GM21526 (cell line): ENCODE data around the gene TAC1.
"Not testable (repeated sequence)": the region's sequence is repeated elsewhere in the genome, so short reads cannot be mapped to it uniquely, and the experiment has no call there.

Source experiments
- ATAC-seq: cut with Tn5 transposase; IDR thresholded peaks from one replicate; pipeline ENCODE4 v1.9.1; 2021; ENCODE audit warnings: moderate library complexity; ENCODE audit not compliant: unreplicated experiment, low FRiP score

TAC1 gene

GRCh38 chr7:97731736-97732564 is at the start of gene TAC1:
Gene TAC1, plus strand, starts transcription at chr7:97732086. Its CDS starts 527 bp downstream, at chr7:97732613.
- ATAC-seq, result no peak

- no peak for ATAC-seq
Measured at GRCh38 chr7:97685952-97686351, 45.9 kb upstream of the TAC1 start.

- ATAC-seq, result no peak
Measured at GRCh38 chr7:97693586-97693985, 38.3 kb upstream of the TAC1 start.

GRCh38 chr7:97694355-97694754 is 37.5 kb upstream of the TAC1 start:
- ATAC-seq, result no peak

GRCh38 chr7:97697396-97697795 is 34.5 kb upstream of the TAC1 start:
- no peak for ATAC-seq

GRCh38 chr7:97722386-97722785 is 9.5 kb upstream of the TAC1 start:
- no peak for ATAC-seq

GRCh38 chr7:97732565-97733275 is 834 bp downstream of the TAC1 start:
- ATAC-seq, result no peak

- no peak for ATAC-seq
Measured at GRCh38 chr7:97733276-97734161, 1.6 kb downstream of the TAC1 start.

GRCh38 chr7:97734255-97734654 is 2.4 kb downstream of the TAC1 start:
- no peak for ATAC-seq

GRCh38 chr7:97735075-97735474 is 3.2 kb downstream of the TAC1 start:
- no peak for ATAC-seq

GRCh38 chr7:97748482-97748881 is 16.6 kb downstream of the TAC1 start:
- no peak for ATAC-seq

GRCh38 chr7:97751566-97751965 is 19.7 kb downstream of the TAC1 start:
- ATAC-seq, result no peak

GRCh38 chr7:97752215-97752614 is 20.3 kb downstream of the TAC1 start:
- ATAC-seq, result no peak

GRCh38 chr7:97757824-97758223 is 25.9 kb downstream of the TAC1 start:
- no peak for ATAC-seq

- no peak for ATAC-seq
Measured at GRCh38 chr7:97770850-97771249, 39.0 kb downstream of the TAC1 start.

- ATAC-seq, result no peak
Measured at GRCh38 chr7:97771576-97771975, 39.7 kb downstream of the TAC1 start.

GRCh38 chr7:97772045-97772901 is 40.4 kb downstream of the TAC1 start:
- no peak for ATAC-seq

GRCh38 chr7:97786398-97786797 is 54.5 kb downstream of the TAC1 start:
- ATAC-seq, result not testable (repeated sequence)
